ENCODE measurements around the gene ZNF136.

Gene ZNF136

DNA sequence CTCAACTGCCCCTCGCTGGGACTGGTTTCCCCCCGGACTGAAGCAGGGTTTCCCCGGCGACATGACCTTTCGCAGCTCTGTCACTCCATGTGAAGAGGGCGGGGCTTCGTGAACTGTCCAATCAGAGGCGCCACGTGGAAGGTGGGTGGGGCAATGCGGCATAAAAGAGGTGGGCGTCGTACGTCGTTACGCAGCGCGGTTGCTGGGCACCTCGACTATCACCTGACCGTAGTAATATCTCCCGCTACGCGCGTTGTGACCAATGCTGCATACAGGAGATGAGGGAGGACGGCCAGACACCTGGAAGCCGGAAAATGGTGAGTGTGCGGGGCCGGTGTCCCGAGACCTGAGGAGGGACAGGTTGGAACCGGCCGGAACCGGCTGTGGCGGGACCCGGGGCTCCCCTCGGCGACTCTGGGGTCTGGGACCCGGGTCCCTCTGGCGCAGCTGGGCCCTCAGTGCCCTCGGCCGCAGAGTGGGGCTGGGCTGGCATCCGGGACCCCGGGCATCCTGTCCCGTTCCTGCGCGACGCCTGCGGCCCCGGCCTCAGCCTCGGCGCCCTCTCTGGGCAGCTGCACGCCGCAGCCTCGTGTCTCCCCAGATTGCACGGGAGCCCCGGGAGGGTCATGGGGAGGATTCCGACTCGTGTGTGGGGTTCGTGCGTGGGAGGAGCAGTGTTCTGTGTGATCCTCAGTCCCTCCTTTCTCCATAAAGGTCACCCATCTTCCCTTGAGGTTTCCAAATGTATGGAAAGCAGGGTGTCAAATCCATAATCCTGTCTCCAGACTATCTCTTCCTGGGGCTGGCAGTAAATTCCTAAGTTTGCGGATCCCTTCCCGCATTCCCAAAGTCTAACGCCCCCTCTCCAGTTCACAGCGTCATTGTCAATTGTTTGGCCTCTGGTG lies 32.2 kb downstream of the ZNF136 start:
- peak; percentile 8 for DNase-seq (ENCODE audit: low read depth)

DNA sequence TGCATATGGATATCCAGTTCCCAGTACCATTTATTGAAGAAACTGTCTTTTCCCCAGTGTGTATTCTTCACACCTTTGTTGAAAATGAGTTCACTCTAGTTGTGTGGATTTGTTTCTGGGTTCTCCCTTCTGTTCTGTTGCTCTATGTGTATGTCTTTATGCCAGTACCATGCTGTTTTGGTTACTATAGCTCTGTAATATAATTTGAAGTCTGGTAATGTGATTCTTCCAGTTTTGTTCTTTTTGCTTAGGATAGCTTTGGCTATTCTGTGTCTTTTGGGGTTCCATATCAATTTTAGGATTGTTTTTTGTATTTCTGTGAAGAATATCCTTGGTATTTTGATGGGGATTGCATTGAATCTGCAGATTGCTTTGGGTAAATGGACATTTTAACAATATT lies 35.2 kb downstream of the ZNF136 start:
- no peak for DNase-seq (ENCODE audit: low read depth)

DNA sequence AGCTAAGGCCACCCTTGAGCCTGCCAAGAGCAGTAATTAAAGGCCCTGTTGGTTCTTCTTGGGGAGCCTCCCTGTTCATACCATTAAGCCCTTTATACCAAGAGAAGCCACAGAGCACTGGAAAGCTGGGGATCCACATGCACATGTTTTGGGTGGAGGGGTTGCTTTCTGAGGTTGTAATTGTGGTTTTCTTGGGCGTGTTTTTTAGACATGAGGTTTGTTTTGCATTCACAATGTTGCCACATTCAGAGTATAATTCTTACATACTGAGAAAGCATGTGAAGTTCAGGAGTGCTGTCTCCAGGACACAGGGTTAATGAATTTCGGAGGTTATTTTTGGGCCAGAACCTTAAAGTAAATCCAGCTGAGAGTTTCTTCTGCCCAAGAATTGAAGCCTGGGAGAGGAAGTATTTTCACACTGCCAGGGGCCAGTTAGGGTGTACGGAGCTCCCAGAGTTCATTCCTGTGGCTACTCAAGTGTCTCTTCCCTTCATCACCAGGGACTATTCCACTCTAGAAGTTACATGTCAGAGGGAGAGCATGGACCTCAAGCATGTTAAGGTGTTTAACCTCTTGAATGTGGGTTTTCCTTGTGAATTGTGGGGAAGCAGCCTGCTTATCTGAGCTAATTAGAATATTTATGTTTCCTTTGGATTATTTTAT lies 37.0 kb downstream of the ZNF136 start:
- DNase-seq (ENCODE audit: low read depth): no peak

DNA sequence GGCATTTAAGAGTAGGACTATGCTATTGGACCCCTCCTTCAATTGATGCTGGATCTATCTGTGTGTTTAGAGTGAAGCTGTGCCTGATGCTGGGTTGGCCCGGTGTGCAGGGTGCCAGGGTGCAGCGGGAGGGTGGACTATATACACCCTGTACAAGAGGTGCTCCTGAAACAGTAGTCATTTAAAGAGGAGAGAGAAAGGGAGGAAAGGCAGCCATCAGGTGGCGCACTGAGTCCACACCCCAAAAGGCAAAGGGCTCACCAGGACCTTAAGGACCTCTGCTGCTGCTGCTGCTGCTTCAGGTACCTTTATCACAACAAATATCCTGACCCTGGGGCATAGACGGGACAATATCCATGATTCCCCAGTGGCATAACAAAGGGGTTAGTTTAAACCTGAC lies 39.4 kb downstream of the ZNF136 start:
- DNase-seq (ENCODE audit: low read depth): peak; percentile 10

DNA sequence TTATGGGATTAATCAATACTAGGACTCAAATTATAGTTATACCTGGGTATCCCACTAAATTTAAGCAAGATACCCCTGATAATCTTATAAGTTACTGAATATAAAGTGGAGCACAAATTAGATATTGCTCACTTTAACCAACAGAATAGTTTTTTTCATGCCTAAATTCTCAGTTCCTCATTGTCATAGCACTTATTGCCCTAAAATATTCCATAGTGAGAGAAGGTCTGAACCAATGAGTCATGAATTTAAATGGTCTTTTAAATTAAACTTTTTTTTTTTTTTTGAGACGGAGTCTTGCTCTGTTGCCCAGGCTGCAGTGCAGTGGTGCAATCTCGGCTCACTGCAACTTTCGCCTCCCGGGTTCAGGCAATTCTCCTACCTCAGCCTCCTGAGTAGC lies 42.4 kb downstream of the ZNF136 start:
- DNase-seq (ENCODE audit: low read depth): no peak

DNA sequence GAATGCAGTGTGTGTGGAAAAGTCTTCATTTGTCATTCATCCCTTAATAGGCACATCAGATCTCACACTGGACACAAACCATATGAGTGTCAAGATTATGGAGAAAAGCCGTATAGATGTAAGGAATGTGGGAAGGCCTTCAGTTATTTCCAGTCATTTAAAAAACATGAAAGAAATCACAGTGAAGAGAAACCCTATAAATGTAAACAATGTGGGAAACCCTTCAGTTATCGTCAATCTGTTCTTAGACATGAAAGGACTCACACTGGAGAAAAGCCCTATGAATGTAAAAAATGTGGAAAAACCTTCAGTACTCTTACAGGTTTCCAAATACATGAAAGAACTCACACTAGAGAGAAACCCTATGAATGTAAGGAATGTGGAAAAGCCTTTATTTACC lies 45.3 kb downstream of the ZNF136 start:
- DNase-seq (ENCODE audit: low read depth): no peak

DNA sequence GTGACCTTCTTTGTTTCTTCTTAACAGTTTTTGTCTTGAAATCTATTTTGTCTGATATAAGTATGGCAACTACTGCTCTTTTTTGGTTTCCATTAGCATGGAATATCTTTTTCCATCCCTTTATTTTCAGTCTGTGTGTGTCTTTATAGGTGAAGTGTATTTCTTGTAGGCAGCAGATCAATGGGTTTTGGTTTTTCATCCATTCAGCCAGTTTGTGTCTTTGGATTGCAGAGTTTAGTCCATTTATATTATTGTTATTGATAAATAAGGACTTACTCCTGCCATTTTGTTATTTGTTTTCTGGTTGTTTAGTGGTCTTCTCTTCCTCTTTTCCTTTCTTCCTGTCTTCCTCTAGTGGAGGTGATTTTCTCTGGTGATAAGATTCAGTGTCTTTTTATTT lies 54.4 kb downstream of the ZNF136 start:
- no peak for DNase-seq (ENCODE audit: low read depth)

DNA sequence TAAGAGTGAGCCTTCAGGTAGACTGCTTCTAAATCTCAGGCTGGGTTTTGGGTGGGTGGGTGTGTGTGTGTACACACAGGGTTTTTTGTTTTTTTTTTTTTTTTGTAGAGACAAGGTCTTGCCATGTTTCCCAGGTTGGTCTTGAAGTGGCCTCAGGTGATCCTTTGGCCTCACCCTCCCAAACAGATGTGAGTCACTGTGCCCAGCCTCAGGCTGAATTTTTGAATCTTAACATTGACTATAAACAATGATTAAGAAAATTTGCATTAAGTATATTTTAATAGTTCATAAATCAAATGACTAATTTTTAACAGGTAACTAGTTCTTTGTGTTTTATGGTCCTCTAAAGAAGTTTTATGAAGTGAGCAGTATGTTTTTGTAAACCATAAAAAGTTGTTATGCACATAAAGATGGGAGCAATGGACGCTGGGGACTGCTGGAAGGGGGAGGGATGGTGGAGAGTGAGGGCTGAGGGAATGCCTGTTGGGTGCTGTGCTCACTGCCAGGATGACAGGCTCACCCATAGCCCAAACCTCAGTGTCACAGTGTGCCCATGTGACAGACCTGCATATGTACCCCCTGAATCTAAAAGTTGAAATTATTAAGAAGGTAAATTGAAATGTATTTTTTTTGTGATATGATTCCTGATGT lies 60.2 kb downstream of the ZNF136 start:
- DNase-seq (ENCODE audit: low read depth): no peak

DNA sequence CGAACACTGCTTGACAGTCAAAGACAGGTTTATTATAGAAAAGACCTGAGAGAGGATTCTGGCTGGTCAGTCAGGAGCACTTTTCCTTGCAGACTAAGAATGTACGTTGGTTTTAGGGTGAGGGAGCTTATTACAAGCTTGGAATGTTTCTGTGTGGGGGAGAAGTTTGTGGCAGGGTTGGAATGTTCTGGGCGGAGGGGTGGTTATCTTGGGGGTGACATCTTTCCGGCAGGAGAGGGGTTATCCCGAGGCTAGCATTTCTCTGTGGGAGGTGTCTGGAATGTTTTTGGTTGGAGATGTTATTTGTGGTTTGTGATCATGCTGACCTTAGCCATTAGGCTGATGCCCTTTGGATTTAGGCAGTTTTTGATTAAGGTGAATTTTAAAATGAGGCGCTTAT lies 61.8 kb downstream of the ZNF136 start:
- no peak for DNase-seq (ENCODE audit: low read depth)

DNA sequence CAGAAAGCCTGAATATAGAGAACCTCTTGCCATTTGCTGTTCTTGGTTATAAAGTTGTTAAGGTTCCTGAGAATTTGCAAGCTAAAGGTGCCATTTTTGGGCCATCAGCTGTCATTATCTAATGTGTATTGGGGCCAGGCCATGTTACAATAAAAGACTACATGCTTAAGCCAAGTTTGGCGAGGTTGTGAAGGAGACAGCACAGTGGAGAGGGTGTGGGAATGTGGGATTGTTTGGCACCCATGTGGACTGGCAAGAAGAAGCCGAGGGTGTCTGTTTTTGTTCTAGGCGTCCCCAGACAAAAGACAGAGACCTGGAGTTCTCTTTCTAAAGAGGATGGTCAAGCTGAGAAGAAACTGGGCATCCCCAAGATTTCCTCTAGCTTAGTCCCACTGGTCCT lies 67.1 kb downstream of the ZNF136 start:
- no peak for DNase-seq (ENCODE audit: low read depth)

DNA sequence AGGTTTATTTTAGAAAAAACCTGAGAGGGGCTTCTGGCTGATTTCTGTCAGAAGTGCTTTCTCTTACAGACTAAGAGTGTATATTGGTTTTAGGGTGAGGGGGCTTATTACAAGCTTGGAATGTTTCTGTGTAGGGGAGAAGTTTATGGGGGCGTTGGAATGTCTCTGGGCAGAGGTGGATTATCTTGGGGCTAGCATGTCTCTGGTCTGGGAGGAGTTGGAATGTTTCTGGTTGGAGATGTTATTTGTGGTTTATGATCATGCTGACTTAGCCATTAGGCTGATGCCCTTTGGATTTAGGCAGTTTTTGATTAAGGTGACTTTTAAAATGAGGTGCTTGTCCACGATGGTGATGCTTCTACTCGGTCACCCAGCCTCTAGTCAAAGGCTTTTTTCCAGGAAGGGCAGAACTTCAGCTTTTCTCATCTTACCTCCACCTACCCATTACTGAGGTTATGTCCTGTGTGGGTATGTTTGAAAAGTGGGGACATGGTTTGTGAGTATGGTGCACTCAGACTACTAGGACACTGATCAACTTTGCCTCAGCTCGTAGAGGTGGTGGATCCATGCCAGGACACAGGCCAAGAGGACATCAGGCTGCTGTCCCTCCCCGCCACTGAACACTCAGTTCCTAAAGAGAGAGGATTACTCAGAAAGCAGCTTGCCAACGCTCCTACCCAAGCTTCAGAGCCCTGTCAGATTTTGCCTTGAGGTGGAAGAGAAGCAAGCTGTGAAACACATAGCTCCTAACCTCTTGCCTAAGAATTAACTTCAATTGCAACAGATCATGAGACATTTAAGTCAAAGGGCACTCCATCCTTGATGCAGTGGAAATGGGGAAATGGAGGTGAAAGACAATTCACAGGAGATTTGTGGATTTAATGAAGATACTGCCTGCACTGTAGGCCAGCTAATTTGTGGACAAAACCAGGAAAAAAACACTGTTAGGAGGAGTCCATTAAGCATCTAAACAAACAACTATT lies 68.1 kb downstream of the ZNF136 start:
- DNase-seq (ENCODE audit: low read depth): no peak

DNA sequence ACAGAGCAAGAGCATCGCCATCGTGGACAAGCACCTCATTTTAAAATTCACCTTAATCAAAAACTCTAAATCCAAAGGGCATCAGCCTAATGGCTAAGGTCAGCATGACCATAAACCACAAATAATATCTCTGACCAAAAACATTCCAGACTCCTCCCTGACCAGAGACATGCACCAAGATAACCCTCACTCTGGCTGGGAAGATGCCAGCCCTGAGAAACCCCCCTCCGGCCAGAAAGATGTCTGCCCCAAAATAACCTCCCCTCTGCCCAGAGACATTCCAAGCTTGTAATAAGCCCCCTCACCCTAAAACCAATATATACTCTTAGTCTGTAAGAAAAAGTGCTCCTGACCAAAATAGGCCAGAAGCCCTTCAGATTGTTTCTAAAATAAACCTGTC lies 70.1 kb downstream of the ZNF136 start:
- DNase-seq (ENCODE audit: low read depth): no peak

DNA sequence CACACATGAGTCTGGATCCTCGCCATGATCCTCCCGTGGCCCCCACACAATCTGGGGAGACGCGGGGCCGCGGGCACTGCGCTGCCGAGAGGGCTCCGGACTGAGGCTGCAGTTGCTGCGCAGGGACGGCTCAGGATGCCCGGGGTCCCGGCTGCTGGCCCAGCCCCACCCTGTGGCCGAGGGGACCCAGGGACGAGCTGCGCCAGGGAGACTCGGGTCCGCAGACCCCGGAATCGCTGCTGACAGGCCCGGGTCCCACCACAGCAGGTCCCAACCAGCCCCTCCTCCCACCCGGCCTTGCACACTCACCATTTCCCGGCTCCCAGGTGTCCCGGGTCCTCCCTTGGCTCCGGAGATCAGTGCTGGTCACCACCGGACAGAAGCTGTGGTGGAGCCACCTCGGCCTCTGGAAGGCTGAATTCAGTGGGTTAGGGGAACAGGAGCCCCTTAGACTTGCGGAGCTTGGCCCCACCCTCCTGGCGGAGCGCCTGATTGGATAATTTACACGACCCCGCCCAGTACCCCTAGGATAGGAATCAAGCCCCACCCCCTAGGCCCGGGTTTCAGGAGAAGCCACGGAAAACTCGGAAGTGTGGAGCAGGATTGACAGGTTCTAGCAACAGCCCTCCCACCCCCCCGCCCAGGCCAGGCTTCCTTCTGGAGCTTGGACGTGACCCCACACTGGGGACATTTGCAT lies 74.4 kb downstream of the ZNF136 start:
- DNase-seq (ENCODE audit: low read depth): no peak

Measured in T-helper 22 cell (primary cell).